A549 treated with Mapracorat at 1 μM for 4 hours (cell line): ENCODE results near the gene SYNGR1. TPM values are rescaled to one million over a fixed set of nuclear protein-coding genes. Genes with fewer than 3 reads are reported as not detected.

ENCODE experiments used
- total RNA-seq: library from RNA; stranded (reverse); fragments of 200-300 nt; extraction: Qiagen RNA extraction; gene quantifications from 5 replicates; pipeline ENCODE4 v1.2.3, GENCODE V29; 2022

Gene SYNGR1, protein sequence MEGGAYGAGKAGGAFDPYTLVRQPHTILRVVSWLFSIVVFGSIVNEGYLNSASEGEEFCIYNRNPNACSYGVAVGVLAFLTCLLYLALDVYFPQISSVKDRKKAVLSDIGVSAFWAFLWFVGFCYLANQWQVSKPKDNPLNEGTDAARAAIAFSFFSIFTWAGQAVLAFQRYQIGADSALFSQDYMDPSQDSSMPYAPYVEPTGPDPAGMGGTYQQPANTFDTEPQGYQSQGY
- 11.2 to 14.1 TPM (median 12.3 TPM) in 5 replicates for total RNA-seq

GRCh38 chr22:39349967-39350726, at the start of gene SYNGR1:
SYNGR1 (plus strand) TSS chr22:39349991; CDS start chr22:39350011, 20 bp downstream.

DNA sequence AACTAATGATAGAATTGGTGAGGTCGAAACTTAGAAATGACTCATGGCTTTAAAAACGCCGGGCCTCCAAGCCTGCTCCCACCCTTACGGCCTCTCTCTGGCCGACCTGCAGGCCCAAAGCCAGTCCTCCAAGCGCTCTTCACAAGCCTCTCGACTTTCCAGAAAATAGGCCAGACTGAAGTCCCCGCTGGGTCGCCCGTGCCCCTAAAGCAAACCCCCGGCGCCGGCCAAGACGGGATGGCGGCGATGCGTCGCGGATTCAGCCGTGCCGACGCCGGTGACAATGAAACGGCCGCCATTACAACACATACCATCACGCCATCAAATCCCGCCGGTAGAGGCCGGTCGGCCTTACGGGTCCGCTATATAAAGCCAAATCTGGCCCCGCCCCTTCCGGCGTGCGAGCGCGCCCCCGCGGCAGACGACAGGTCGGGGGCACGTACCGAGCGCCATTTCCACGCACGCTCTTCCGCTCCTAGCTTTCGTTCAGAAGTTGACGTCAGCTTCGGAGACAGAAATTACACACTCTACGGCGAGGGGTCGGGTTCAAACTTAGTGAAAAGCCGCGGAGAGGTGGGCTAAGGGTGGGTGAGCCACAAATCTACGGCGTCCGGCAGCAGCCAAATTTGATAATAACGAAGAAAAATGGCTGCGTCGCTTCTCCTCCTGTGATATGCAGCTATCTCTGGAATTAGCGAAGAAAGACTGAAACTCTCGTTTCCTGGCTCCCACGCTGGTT, 30.3 kb upstream of the SYNGR1 start, which contains the start of gene RPL3:
Gene RPL3, minus strand, starts transcription at position 340 of the 739 bp plus-strand sequence. Its CDS starts 26 bp downstream, at position 314.

Other genes with a start within 250 kb of the SYNGR1 start
- gene CBX7, start 197.3 kb upstream of the SYNGR1 start, total RNA-seq, result 0.84 to 1.6 TPM (median 1.0 TPM) in 5 replicates
- gene PDGFB, start 105.0 kb upstream of the SYNGR1 start, total RNA-seq, result 3.3 to 4.1 TPM (median 3.7 TPM) in 5 replicates
- 1,740 to 2,307 TPM (median 1,763 TPM) in 5 replicates for gene RPL3, start 30.4 kb upstream of the SYNGR1 start, total RNA-seq
- 8.1 to 11.4 TPM (median 10.4 TPM) in 5 replicates for gene TAB1, start 49.8 kb downstream of the SYNGR1 start, total RNA-seq
- gene MGAT3, start 107.0 kb downstream of the SYNGR1 start, total RNA-seq, result 0.43 to 0.84 TPM (median 0.71 TPM) in 5 replicates
- gene MIEF1, start 152.3 kb downstream of the SYNGR1 start, total RNA-seq, result 22.7 to 27.4 TPM (median 24.0 TPM) in 5 replicates
- gene ATF4, start 170.6 kb downstream of the SYNGR1 start, total RNA-seq, result 314 to 356 TPM (median 330 TPM) in 5 replicates
- gene RPS19BP1, start 182.8 kb downstream of the SYNGR1 start, total RNA-seq, result 73.0 to 116 TPM (median 101 TPM) in 5 replicates
- gene CACNA1I, start 220.8 kb downstream of the SYNGR1 start, total RNA-seq, result 0.02 to 0.06 TPM (median 0.05 TPM) in 5 replicates